Cardiac muscle cell (in vitro differentiated cells and primary cell): ENCODE measurements around the gene GNRHR. TPM values are rescaled to one million over a fixed set of nuclear protein-coding genes. Genes with fewer than 3 reads are reported as not detected.
A peak's percentile ranks its signal among the peaks of the same experiment; 100 is the strongest.

ENCODE experiments used
- DNase-seq, 2 donors: peaks; one replicate each; pipeline versions ENCODE4 v3.0.0 to v3.0.0-alpha.2; 2010 to 2017; ENCODE audit warnings: low read depth in 1 of 2, low spot score in 1 of 2
- H3K27ac ChIP-seq: fragments of 200-600 bp; sonication (generic); 2 replicates; pipeline ENCODE4 v1.5.1; 2016
- H3K27me3 ChIP-seq: fragments of 200-600 bp; sonication (generic); 2 replicates; pipeline ENCODE4 v1.6.0; 2016; ENCODE audit warnings: control low read depth
- H3K36me3 ChIP-seq: fragments of 200-600 bp; sonication (generic); 2 replicates; pipeline ENCODE4 v1.5.1; 2016; ENCODE audit warnings: control low read depth
- H3K4me1 ChIP-seq: fragments of 200-600 bp; sonication (generic); 2 replicates; pipeline ENCODE4 v1.8.1; 2017; ENCODE audit warnings: low read depth, mild to moderate bottlenecking, mixed run types
- H3K4me3 ChIP-seq: fragments of 200-600 bp; sonication (generic); 2 replicates; pipeline ENCODE4 v1.5.1; 2016; ENCODE audit warnings: mild to moderate bottlenecking
- H3K9me3 ChIP-seq: fragments of 200-600 bp; sonication (generic); 2 replicates; pipeline ENCODE4 v1.5.1; 2017; ENCODE audit warnings: low read depth, mild to moderate bottlenecking, control low read depth
- polyA plus RNA-seq: library from polyadenylated mRNA; unstranded; fragments of >200 nt; fragmentation: Nextera tagmentation; extraction: Ambion mirVana; gene quantifications from 2 replicates; pipeline ENCODE4 v1.2.1, GENCODE V29; 2016
- total RNA-seq: library from RNA; depleted of rRNA; stranded (reverse); fragments of >200 nt; gene quantifications from 2 replicates; pipeline ENCODE4 v1.2.3, GENCODE V29; 2016
- TF ChIP-seq, protein P1 (sequence below): IDR thresholded peaks from 2 replicates; pipeline ENCODE4 v1.5.1; 2012; ENCODE audit warnings: low read depth, mild to moderate bottlenecking, low read length

GNRHR gene
- total and polyA plus RNA-seq, 2 experiments from 2014 or later: 0.22 TPM; not detected in 1

DNA sequence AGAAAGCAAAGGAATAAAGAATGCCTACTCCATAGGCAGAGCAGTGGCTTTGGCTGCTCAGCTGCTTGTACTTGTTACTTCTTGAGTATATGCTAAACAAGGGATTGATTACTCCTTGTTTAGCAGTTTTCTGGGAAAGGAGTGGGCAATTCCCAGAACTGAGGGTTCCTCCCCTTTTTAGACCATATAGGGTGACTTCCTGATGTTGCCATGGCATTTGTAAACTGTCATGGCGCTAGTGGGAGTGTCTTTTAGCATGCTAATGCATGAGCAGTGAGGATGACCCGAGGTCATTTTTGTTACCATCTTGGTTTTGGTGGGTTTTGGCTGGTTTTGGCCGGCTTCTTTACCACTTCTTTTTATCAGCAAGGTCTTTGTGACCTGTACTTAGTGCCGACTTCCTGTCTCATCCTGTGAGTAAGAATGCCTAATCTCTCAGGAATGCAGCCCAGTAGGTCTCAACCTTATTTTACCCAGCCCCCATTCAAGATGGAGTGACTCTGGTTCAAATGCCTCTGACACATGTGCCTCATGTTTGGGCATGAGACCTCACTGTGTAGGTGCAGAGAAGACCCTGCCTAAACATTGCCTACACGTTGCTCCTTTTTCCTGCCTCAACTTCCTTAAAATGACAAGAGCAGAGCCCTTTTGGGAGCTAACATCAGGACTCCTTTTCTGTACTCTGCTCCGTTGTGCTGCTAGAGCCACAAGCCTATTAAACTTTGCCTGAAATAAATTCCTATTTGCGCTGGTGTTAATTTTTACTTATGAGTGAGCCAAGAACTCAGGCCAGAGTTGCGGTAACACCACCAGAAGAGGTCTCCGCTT, 32.2 kb downstream of the GNRHR start:
- Histone ChIP-seq H3K9me3 (no peaks in the 10 kb centered on the region), H3K36me3 (no peaks in the 10 kb centered on the region), H3K4me1 (no peaks in the 10 kb centered on the region), H3K27me3 (no peaks in the 10 kb centered on the region), H3K4me3 (no peak overlapping the region), H3K27ac (no peak overlapping the region)
- peak in 1 of 2 donors; percentile 41 for DNase-seq
- TF ChIP-seq, protein P1, sequence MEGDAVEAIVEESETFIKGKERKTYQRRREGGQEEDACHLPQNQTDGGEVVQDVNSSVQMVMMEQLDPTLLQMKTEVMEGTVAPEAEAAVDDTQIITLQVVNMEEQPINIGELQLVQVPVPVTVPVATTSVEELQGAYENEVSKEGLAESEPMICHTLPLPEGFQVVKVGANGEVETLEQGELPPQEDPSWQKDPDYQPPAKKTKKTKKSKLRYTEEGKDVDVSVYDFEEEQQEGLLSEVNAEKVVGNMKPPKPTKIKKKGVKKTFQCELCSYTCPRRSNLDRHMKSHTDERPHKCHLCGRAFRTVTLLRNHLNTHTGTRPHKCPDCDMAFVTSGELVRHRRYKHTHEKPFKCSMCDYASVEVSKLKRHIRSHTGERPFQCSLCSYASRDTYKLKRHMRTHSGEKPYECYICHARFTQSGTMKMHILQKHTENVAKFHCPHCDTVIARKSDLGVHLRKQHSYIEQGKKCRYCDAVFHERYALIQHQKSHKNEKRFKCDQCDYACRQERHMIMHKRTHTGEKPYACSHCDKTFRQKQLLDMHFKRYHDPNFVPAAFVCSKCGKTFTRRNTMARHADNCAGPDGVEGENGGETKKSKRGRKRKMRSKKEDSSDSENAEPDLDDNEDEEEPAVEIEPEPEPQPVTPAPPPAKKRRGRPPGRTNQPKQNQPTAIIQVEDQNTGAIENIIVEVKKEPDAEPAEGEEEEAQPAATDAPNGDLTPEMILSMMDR: no peak

DNA sequence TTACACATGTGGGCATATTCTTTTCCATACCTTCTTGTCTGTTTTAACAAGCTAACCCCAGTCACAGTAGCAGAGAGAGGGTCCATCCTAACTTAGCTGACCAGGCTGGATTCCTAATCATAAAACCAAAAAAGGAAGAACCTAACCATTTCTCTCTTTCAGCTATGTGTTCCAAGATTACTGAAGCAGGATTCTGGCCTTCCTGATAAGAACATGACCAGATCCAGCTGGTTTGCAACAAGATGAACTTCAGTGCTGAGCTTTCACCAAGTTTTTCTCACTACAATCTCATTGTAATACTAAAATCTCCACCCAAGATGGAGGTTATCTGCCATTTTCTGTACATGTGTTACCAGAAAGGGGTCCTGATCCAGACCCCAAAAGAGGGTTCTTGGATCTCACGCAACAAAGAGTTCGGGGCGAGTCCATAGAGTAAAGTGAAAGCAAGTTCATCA, 32.8 kb downstream of the GNRHR start:
- TF ChIP-seq, protein P1: no peak
- H3K4me3 ChIP-seq: no peak overlapping the region
- H3K9me3 ChIP-seq: no peaks in the 10 kb centered on the region
- H3K36me3 ChIP-seq: no peaks in the 10 kb centered on the region
- peak in 1 of 2 donors; percentile 61 for DNase-seq
- no peaks in the 10 kb centered on the region for H3K4me1 ChIP-seq
- no peak overlapping the region for H3K27ac ChIP-seq
- H3K27me3 ChIP-seq: no peaks in the 10 kb centered on the region

DNA sequence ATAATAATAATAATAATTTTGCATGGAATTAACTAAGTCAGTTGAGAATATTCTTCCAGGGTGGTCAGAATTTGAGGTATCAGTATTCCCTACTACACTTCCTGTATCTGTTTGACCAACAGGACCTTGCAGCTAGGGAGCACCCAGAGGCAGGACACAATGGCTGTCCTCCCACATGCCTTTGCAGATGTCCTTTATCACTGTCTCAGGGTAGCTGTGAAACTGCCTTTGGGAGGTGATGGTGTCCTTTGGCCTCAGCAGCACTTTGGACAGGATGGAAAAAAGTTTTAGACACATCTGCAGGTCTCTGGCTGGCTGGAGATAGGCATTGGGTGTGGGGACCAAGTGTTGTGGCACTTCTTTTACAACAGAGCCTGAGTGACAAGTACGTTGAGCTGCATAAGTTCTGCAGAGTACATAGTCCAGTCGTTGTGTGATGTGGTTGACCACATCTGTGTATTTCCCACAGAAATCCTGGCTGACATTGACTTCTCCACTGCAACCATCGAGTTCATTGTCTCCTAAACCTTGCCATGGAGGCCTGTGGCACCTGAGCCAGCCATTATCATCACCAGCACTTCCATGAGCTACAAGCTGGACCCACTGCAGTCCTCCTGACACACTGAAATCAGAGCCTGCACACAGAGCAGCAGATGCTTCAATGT, 34.1 kb downstream of the GNRHR start:
- TF ChIP-seq, protein P1: no peak
- no peak overlapping the region for H3K27ac ChIP-seq

DNA sequence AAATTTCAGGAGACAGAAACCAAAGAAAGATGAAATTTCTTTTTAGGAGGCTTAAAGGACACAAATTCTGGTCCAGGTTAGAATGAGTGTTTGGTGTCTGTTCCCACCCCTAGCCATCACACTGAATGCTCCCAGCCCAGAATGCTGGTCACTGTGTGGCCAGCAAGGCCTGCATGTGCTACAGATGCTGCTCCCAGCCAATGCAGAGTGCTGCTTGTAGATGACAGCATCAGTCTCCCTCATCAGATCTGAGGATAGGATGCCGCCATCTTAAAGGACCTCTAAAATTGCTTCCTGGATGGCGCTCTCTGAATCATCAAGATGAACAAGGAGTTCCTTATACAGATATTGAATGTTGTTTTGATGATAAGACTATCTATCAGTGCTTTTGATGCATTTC, 35.3 kb downstream of the GNRHR start:
- no peak overlapping the region for H3K4me3 ChIP-seq
- no peaks in the 10 kb centered on the region for H3K4me1 ChIP-seq
- TF ChIP-seq, protein P1: no peak
- no peaks in the 10 kb centered on the region for H3K9me3 ChIP-seq
- H3K27ac ChIP-seq: no peak overlapping the region
- DNase-seq: no peak
- no peaks in the 10 kb centered on the region for H3K27me3 ChIP-seq
- no peaks in the 10 kb centered on the region for H3K36me3 ChIP-seq

More for the DNA sequence above, 34.1 kb downstream of the GNRHR start:
- Histone ChIP-seq H3K27me3 (no peaks in the 10 kb centered on the region), H3K9me3 (no peaks in the 10 kb centered on the region), H3K36me3 (no peaks in the 10 kb centered on the region), H3K4me1 (no peaks in the 10 kb centered on the region), H3K4me3 (no peak overlapping the region)
- DNase-seq: no peak

DNA sequence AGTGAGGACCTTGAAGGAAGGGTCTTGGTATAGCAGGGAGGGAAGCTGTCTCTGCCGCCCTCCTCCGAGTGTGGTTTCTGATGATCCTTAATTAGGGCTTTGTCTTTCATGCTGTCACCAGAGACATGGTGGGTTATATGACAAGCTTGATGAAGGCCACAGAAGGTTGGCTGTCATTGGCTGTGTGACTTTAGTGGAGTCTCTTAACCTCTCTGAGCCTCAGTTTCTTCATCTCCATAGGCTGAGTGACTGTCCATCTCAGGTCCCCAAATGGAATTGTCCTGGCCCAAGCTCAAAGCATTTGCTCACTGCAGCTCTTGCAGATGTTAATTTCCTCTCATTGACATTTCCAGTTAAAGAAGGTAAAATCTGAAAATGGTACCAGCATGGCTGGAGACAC, 36.6 kb downstream of the GNRHR start:
- Histone ChIP-seq H3K9me3 (no peaks in the 10 kb centered on the region), H3K27me3 (no peaks in the 10 kb centered on the region)
- TF ChIP-seq, protein P1: no peak

More for the DNA sequence above, 36.6 kb downstream of the GNRHR start:
- no peak for DNase-seq
- Histone ChIP-seq H3K4me1 (no peaks in the 10 kb centered on the region), H3K36me3 (no peaks in the 10 kb centered on the region), H3K27ac (no peak overlapping the region), H3K4me3 (no peak overlapping the region)
